Neuronal stem cell (in vitro differentiated cells): ENCODE data around the gene RORC.
A peak's percentile ranks its signal among the peaks of the same experiment; 100 is the strongest.

ENCODE experiments used
- DNase-seq: peaks from one replicate; pipeline ENCODE4 v3.0.0-alpha.2; 2013; ENCODE audit warnings: low spot score
- H2AFZ ChIP-seq: one replicate; pipeline ENCODE4 v1.6.1; 2013; ENCODE audit warnings: mild to moderate bottlenecking, low read length, inconsistent platforms
- H2AK5ac ChIP-seq: 2 replicates; pipeline ENCODE4 v1.6.1; 2013; ENCODE audit warnings: low read depth, mild to moderate bottlenecking, inconsistent platforms, low read length, moderate library complexity, mixed read lengths
- H2BK120ac ChIP-seq: 2 replicates; pipeline ENCODE4 v1.6.1; 2013; ENCODE audit warnings: low read depth, mild to moderate bottlenecking, inconsistent platforms, low read length, moderate library complexity, mixed read lengths
- H2BK12ac ChIP-seq: one replicate; pipeline ENCODE4 v1.6.1; 2013; ENCODE audit warnings: low read length, inconsistent platforms
- H2BK15ac ChIP-seq: 2 replicates; pipeline ENCODE4 v1.6.1; 2013; ENCODE audit warnings: mild to moderate bottlenecking, low read length, inconsistent platforms, mixed read lengths
- H2BK5ac ChIP-seq: one replicate; pipeline ENCODE4 v1.6.1; 2013; ENCODE audit warnings: inconsistent platforms, mild to moderate bottlenecking, low read length, moderate library complexity
- H3K14ac ChIP-seq: one replicate; pipeline ENCODE4 v1.6.1; 2013; ENCODE audit warnings: low read length, inconsistent platforms
- H3K18ac ChIP-seq: 2 replicates; pipeline ENCODE4 v1.6.1; 2013; ENCODE audit warnings: low read length, inconsistent platforms
- H3K23ac ChIP-seq: 2 replicates; pipeline ENCODE4 v1.6.1; 2013; ENCODE audit warnings: low read depth, mild to moderate bottlenecking, mixed read lengths, low read length, inconsistent platforms; ENCODE audit not compliant: poor library complexity
- H3K27ac ChIP-seq: replicated peaks from 3 replicates; pipeline ENCODE4 v1.5.1; 2013; ENCODE audit warnings: low read length, inconsistent platforms
- H3K27me3 ChIP-seq, 3 experiments: 2 replicates each; pipeline ENCODE4 v1.6.1; 2013; ENCODE audit warnings: low read length in 3 of 3, mild to moderate bottlenecking in 2 of 3, inconsistent platforms in 1 of 3, low read depth in 1 of 3, mixed read lengths in 1 of 3, moderate library complexity in 1 of 3; ENCODE audit not compliant: control insufficient read depth in 3 of 3, insufficient read depth in 3 of 3
- H3K36me3 ChIP-seq, 2 donors: replicated peaks in 1 of 2; 2 replicates each; pipeline ENCODE4 v1.6.1; 2013; ENCODE audit warnings: low read length in 2 of 2; ENCODE audit not compliant: control insufficient read depth in 2 of 2, insufficient read depth in 2 of 2
- H3K4ac ChIP-seq: 2 replicates; pipeline ENCODE4 v1.6.1; 2013; ENCODE audit warnings: inconsistent platforms, mild to moderate bottlenecking, low read length, moderate library complexity
- H3K4me1 ChIP-seq, 2 donors: 1 replicate in 1 of 2; 2 replicates in 1 of 2; pipeline ENCODE4 v1.6.1; 2013; ENCODE audit warnings: low read length in 2 of 2, low read depth in 1 of 2; ENCODE audit not compliant: control insufficient read depth in 2 of 2, insufficient read depth in 1 of 2
- H3K4me2 ChIP-seq: one replicate; pipeline ENCODE4 v1.6.1; 2013; ENCODE audit warnings: mild to moderate bottlenecking, low read length, inconsistent platforms; ENCODE audit not compliant: insufficient read depth, poor library complexity, severe bottlenecking
- H3K4me3 ChIP-seq, 2 donors: 2 replicates each; pipeline ENCODE4 v1.5.1; 2013; ENCODE audit warnings: low read length in 2 of 2, mild to moderate bottlenecking in 2 of 2, inconsistent platforms in 1 of 2, moderate library complexity in 1 of 2
- H3K79me1 ChIP-seq: one replicate; pipeline ENCODE4 v1.6.1; 2013; ENCODE audit warnings: low read depth, mild to moderate bottlenecking, inconsistent platforms, low read length, moderate library complexity
- H3K9ac ChIP-seq: one replicate; pipeline ENCODE4 v1.6.1; 2013; ENCODE audit warnings: mild to moderate bottlenecking, low read depth, low read length, inconsistent platforms; ENCODE audit not compliant: poor library complexity
- H3K9me3 ChIP-seq, 2 donors: replicated peaks in 1 of 2; 2 replicates each; pipeline versions ENCODE3 to v1.6.1; 2013; ENCODE audit warnings: low read length in 2 of 2, mild to moderate bottlenecking in 2 of 2, inconsistent platforms in 1 of 2, low read depth in 1 of 2, mixed read lengths in 1 of 2, moderate library complexity in 1 of 2; ENCODE audit not compliant: control insufficient read depth in 2 of 2, insufficient read depth in 1 of 2
- H4K8ac ChIP-seq: one replicate; pipeline ENCODE4 v1.6.1; 2013; ENCODE audit warnings: low read depth, mild to moderate bottlenecking, inconsistent platforms, low read length, moderate library complexity
- H4K91ac ChIP-seq: one replicate; pipeline ENCODE4 v1.6.1; 2013; ENCODE audit warnings: low read length, low read depth, mild to moderate bottlenecking, inconsistent platforms; ENCODE audit not compliant: poor library complexity
- WGBS, 2 donors: extraction: QIAGEN DNeasy Blood & Tissue Kit; methylation state at CpG; one replicate each; pipeline ENCODE4 v1.1.7; 2013; ENCODE audit warnings: missing lambda C conversion rate in 2 of 2, mixed read lengths in 1 of 2; ENCODE audit not compliant: insufficient read length in 2 of 2, insufficient replicate concordance in 1 of 2; ENCODE audit errors: extremely low coverage in 2 of 2; 5-methylcytosine and 5-hydroxymethylcytosine counted together

The RORC gene

GRCh38 chr1:151868486-151868885 lies 36.9 kb upstream of the RORC start:
- no CpG with 5 or more reads among the region's 3 CpGs for WGBS, 2 donors
- Histone ChIP-seq H3K18ac (no peak overlapping the region), H2BK12ac (no peak overlapping the region), H3K4ac (no peak overlapping the region), H4K8ac (no peak overlapping the region), H2AFZ (no peak overlapping the region), H2BK120ac (no peak overlapping the region), H3K23ac (no peak overlapping the region), H2BK15ac (no peak overlapping the region), H2BK5ac (no peak overlapping the region), H3K4me2 (no peak overlapping the region), H3K9ac (no peak overlapping the region), H3K79me1 (peaks cover 2% of the 10 kb centered on the region), H2AK5ac (no peak overlapping the region), H3K14ac (no peak overlapping the region), H3K27ac (no peak overlapping the region), H3K27me3 (peaks cover 0 to 4% (median 2%) of the 10 kb centered on the region in 3 experiments), H3K36me3 (peaks cover 0 to 2% of the 10 kb centered on the region in 2 donors), H4K91ac (no peak overlapping the region), H3K4me1 (peaks cover 0 to 5% of the 10 kb centered on the region in 2 donors), H3K4me3 (no peak overlapping the region), H3K9me3 (no peaks in the 10 kb centered on the region)
- DNase-seq, result no peak

- Histone ChIP-seq H3K27ac (no peak overlapping the region), H2AK5ac (no peak overlapping the region), H3K9me3 (no peaks in the 10 kb centered on the region), H2BK120ac (no peak overlapping the region), H3K79me1 (peaks cover 2% of the 10 kb centered on the region), H2BK15ac (no peak overlapping the region), H2AFZ (no peak overlapping the region), H3K4me2 (no peak overlapping the region), H3K9ac (no peak overlapping the region), H3K4me1 (peaks cover 0 to 4% of the 10 kb centered on the region in 2 donors), H2BK5ac (no peak overlapping the region), H3K14ac (no peak overlapping the region), H2BK12ac (no peak overlapping the region), H4K91ac (no peak overlapping the region), H3K23ac (no peak overlapping the region), H3K27me3 (peaks cover 0 to 4% (median 2%) of the 10 kb centered on the region in 3 experiments), H4K8ac (no peak overlapping the region), H3K4ac (no peak overlapping the region), H3K36me3 (no peaks in the 10 kb centered on the region), H3K18ac (no peak overlapping the region), H3K4me3 (no peak overlapping the region)
- DNase-seq, result no peak
- WGBS, 2 donors, result no CpG with 5 or more reads among the region's 7 CpGs
Observed at GRCh38 chr1:151867765-151868411, 36.3 kb upstream of the RORC start.

GRCh38 chr1:151867321-151867720 lies 35.7 kb upstream of the RORC start:
- no CpG with 5 or more reads among the region's 2 CpGs for WGBS, 2 donors
- no peak overlapping the region for H2BK12ac ChIP-seq
- DNase-seq, result no peak
- H3K4me1 ChIP-seq, result peaks cover 0 to 3% of the 10 kb centered on the region in 2 donors
- H2BK5ac ChIP-seq, result no peak overlapping the region
- H3K4ac ChIP-seq, result no peak overlapping the region
- H2BK15ac ChIP-seq, result no peak overlapping the region
- no peak overlapping the region for H2AK5ac ChIP-seq
- H4K91ac ChIP-seq, result no peak overlapping the region
- peaks cover 0 to 4% (median 2%) of the 10 kb centered on the region in 3 experiments for H3K27me3 ChIP-seq
- no peaks in the 10 kb centered on the region for H3K36me3 ChIP-seq
- no peak overlapping the region for H3K9ac ChIP-seq
- H3K14ac ChIP-seq, result no peak overlapping the region
- H3K27ac ChIP-seq, result no peak overlapping the region
- H2AFZ ChIP-seq, result no peak overlapping the region
- peaks cover 2% of the 10 kb centered on the region for H3K79me1 ChIP-seq
- no peaks in the 10 kb centered on the region for H3K9me3 ChIP-seq
- no peak overlapping the region for H3K4me3 ChIP-seq
- H4K8ac ChIP-seq, result no peak overlapping the region
- H2BK120ac ChIP-seq, result no peak overlapping the region
- no peak overlapping the region for H3K4me2 ChIP-seq
- no peak overlapping the region for H3K23ac ChIP-seq
- H3K18ac ChIP-seq, result no peak overlapping the region

- peaks cover 0 to 4% of the 10 kb centered on the region in 2 donors for H3K4me1 ChIP-seq
- no CpG with 5 or more reads among the region's 2 CpGs for WGBS, 2 donors
- peak overlapping the region; percentile 9 for H3K14ac ChIP-seq
Observed at GRCh38 chr1:151864411-151864810, 32.8 kb upstream of the RORC start.

More at GRCh38 chr1:151864411-151864810, 32.8 kb upstream of the RORC start:
- no peaks in the 10 kb centered on the region for H3K9me3 ChIP-seq
- no peak overlapping the region for H3K4me3 ChIP-seq
- H3K18ac ChIP-seq, result no peak overlapping the region
- no peak overlapping the region for H3K4ac ChIP-seq
- no peaks in the 10 kb centered on the region for H3K36me3 ChIP-seq
- H3K79me1 ChIP-seq, result peaks cover 2% of the 10 kb centered on the region
- no peak overlapping the region for H3K4me2 ChIP-seq
- H2BK15ac ChIP-seq, result no peak overlapping the region
- H2BK120ac ChIP-seq, result no peak overlapping the region
- no peak overlapping the region for H3K27ac ChIP-seq
- H4K8ac ChIP-seq, result no peak overlapping the region
- no peak overlapping the region for H2BK12ac ChIP-seq
- H3K27me3 ChIP-seq, result peaks cover 0 to 26% (median 2%) of the 10 kb centered on the region in 3 experiments
- H3K9ac ChIP-seq, result no peak overlapping the region
- no peak overlapping the region for H4K91ac ChIP-seq
- H2BK5ac ChIP-seq, result no peak overlapping the region
- H2AK5ac ChIP-seq, result no peak overlapping the region
- H2AFZ ChIP-seq, result no peak overlapping the region
- DNase-seq, result no peak
- no peak overlapping the region for H3K23ac ChIP-seq
